ENCODE results near the gene NEK11.

Gene NEK11

DNA sequence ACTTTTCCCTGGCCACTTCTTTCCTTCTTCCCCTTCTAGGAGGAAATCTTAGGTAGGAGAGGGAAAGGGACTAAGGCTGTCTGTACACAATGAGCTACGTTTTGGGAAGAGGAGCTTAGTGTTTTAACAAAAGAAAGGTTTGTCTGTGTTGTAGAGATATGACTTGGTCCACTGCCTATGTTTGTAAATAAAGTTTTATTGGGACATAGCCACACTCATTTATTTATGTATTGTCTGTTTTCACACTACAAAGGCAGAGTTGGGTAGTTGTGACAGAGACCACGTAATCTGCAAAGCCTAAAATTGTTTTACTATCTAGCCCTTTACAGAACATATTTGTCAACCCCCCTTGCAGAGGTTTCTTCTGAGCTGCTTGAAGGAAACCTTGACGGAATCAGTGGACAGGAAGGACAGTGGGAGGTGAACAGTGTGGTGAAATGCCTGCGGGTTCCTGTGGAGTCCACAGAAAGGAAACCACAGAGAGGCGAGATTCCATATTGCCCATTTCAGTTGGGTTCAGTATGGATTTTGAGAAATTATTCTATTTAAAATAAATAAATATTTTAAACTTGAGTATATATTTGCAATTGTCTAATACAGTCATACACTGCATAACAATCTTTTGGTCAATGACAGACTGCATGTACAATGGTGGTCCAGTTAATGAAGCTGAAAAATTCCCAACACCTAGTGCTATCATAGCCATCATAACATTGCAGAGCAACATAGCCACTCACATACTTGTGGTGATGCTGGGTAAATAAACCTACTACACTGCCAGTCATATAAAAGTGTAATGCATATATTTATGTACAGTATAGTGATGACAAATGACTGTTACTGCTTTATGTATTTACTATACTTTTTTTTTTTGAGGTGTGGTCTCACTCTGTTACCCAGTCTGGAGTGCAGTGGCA lies 197.0 kb downstream of the NEK11 start:
- DNase-seq (ENCODE audit: low spot score): no peak

DNA sequence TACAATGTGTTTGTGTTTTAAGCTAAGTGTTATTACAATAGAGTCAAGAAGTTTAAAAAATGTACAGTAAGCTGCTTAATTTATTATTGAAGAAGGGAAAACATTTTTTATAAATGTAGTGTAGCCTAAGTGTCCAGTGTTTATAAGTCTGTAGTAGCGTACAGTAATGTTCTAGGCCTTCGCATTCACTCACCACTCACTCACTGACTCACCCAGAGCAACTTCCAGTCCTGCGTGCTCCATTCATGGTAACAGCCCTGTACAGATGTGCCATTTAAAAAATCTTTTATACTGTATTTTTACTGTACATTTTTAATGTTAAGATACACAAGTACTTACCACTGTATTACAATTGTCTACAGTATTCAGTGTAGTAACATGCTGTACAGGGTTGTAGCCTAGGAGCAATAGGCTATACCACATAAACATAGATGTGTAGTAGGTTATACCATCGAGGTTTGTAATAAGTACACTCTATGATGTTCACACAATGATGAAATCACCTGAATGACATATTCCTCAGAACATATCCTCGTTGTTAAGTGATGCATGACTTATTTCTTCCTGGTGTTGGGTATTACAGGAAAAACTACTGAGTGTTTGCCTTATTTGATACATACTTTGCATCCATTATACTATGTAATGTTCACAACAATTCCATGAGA lies 198.3 kb downstream of the NEK11 start:
- DNase-seq (ENCODE audit: low spot score): no peak

DNA sequence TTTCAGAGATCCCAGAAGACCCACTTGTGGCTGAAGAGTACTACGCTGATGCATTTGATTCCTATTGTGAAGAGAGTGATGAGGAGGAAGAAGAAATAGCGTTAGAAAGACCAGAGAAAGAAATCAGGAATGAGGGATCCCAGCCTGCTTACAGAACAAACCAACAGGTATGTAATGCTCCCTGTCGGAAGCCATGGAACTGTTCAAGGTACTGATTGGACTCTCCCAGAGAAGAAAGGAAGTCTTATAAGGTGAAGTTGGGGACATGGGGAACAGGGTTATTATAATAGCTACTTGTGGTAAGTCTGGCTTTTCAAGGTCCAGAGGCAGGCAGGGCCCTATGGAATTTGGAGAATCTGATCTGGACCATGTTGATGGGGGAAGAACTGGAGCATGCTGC lies 201.8 kb downstream of the NEK11 start:
- DNase-seq (ENCODE audit: low spot score): no peak

DNA sequence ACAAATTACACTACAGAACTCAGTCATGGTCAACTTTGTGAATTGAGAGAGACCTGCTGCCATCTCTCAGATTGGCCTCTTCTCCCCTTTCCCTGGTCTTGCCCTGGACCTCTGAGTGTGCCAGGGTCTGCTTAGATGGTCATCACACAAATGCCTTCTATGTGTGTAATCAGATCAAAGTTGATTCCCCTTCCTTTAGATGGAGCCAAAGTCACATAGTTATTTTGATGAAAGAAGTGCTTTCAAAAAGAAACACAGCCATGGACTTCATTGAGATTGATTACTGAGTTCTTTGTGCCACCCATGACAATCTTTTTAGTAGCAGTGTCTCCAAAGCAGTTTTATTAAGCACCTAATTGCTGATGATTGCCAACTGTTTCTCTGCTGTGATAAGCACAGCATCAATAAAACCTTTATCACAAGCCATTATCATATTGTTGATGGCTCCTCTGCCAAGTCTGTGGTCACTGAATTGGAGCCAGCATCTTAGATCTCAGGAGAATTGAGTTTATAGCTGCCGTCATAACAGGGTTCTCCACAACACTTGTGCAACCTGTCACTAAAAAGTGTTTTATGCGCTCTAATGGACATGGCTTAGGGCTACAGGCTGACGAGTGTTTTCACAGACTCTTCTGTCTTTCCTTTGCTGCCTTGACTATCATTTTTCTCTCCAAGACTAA lies 205.2 kb downstream of the NEK11 start:
- peak; percentile 23 for DNase-seq (ENCODE audit: low spot score)

DNA sequence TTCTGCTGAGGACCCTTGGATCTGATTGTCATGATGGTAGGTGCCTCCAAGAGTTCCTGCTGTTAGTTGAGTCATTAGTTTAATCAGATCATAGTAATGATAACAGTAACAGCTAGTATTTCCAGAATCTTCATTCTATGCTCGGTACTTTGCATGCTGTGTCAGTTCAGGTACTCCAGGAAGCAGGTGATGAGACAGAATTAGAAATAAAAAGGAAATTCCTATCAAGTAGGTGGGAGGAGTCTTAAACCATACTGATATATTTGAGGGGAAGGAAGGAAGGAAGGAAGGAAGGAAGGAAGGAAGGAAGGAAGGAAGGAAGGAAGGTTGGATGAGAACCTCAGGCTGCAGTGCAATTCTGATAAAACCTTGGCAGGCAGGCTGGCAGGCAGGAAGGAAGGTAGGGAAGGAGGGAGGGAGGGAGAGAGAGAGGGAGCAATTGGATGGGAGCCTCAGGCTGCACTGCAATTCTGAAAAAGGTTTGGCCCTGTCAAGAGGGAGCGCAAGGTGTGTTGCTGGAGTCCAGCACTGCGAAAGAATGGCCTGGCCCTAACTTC lies 206.1 kb downstream of the NEK11 start:
- DNase-seq (ENCODE audit: low spot score): no peak

DNA sequence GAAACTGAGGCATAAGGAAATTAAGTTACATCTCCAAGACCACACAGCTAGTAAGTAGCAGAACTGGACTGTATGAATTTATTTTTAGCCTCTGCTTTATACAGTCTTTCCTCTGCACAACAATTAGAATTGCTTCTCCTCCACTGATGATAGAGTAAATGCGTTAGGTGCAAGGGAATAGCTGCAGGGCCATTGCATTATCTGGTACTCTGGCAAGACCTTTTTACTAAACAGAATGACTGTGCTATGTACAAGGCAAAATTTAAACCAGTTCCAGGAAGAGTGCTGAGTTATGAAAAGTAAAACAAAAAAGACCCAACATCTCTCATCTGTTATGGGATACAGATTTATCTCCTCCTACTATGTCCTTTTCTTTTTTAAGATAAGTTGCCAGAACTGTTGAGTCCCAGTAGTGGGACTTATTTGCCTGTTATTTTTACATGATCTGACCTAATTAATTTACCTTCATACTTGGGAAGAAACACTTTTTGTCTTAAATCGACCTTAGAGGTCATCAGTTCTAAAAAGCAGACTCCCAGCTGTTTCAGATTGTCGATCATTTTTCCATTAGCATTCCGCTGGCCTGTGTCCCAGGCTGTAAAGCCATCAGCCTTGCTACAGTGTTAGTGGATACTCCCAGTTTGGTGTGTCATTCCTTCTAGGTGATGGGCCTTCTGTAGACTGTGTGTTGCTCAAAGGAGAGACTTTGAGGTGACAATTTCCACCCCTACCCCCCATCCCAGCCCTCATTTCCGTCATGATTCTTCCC lies 207.4 kb downstream of the NEK11 start:
- DNase-seq (ENCODE audit: low spot score): no peak

DNA sequence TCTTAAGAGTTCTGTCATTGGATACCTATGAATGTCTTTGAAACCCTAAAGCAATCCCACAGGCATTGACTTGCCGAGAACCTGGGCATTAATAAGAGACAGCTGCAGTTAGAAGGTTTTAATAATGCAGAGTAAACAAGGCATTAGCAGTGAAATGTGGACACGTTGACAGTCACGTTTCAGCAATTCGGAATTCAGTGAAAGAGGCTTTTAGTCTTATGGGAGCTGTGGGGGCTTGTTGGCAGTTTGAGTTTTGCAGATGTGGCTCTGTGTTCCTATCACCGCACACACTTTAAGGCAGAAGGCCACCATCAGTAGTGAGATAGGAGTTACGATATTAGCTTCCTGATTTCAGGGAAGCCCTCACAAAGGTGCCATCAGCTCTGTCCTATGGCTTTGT lies 209.7 kb downstream of the NEK11 start:
- no peak for DNase-seq (ENCODE audit: low spot score)

DNA sequence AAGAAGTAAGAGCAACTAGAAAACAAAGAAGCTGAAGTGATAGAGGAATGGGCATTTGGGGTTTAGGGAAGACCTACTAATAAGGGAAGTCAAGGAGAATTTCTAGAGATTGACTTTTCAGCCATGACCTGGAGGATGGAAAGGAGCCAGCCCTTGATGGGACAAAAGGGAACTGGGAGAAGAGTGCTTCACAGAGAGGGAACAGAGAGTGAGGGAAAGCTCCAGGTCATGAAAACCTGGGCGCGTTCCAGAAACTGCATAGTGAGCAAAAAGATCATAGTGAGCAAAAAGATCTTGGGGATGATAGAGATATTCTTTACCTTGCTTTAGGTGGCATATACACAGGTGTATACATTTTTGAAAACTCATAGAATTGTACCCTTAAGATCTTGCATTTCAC lies 211.8 kb downstream of the NEK11 start:
- DNase-seq (ENCODE audit: low spot score): no peak

DNA sequence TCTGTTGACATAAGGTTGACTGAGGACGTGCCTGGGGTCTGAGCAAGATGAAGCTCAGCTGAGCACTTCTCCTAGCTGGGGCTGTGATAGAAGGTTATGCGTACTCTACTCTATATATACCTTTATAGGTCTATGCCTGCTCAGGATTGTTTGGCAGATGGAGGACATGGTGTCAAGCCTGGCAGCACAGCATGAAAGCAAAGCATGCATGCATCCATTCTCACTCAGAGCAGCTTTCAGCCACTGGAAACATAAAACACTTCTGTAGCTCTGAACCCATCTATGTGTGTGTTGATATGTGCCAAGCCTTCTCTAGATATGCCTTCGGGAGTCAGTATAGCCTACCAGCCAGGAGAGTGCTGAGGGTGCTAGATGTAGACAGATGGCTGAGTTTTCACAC lies 212.6 kb downstream of the NEK11 start:
- DNase-seq (ENCODE audit: low spot score): no peak

DNA sequence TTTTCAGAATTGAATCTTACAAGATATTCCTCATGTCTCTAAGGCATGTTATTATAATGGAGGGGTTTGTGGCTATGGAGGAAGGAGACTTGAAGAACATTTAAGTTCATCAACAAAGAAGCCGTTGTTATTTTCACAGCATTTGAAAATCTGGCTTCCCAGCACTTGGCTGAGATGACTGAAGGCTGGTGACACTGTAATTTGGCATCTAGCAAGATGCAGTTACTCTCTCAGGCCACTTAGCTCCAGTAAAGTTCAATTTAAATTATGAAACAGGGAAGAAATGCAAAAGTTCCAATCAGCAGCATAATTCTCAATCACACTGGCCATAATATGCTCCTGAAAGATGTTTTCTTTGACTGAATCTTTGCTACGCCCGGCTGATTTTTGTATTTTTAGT lies 215.5 kb downstream of the NEK11 start:
- no peak for DNase-seq (ENCODE audit: low spot score)

DNA sequence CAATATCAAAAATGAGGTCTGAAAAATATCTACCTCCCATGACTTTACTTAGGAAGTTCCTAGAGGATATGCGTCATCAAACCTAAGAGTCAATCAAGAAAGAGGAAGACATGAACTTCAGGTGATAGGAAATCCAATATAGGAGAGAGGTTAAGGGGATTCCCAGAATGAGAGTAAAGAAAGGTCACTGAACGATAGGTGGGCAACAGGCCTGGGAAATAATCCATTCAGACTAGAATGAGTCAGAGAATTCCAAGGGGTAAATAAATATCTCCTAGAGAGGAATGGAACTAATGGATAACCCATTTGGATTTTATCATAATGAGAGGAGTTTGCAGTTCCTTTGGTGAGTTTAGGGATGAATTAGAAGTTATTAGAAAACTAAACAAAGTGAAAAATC lies 223.8 kb downstream of the NEK11 start:
- no peak for DNase-seq (ENCODE audit: low spot score)

DNA sequence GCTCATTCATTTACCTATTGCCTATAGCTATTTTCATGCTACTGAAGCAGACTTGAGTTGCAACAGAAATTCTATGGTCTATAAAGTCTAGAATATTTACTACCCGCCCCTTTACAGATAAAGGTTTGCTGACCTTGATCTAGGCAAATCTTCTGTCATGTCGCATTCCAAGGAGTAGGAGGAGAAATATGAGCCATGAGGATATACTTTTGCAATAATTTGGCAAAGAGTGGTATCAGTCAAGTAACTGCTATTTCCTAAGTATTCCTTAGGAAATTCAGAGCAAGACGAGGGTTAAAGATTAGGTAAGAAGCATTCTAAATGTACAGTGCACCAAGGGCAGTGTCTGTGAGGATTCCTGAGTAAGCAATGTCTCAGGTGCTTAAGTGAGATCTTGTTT lies 233.8 kb downstream of the NEK11 start:
- no peak for DNase-seq (ENCODE audit: low spot score)

DNA sequence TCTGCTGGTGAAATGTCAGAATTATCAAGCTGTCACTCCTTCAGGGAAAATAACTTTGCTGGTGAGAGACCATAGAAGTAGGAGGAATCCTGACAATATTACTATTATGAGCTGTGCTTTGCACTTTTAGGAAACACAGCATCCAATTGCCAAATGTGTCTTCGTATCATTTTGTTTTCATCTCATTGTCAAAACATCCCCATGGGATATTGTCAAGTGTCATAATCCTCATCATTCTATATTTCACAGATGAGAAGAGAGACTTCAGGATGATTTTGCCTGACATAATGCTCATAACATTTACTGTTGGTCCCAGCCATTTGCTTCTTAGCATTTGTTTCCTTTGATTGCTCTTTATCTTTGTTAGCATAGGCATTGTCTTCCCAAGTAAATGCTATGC lies 234.4 kb downstream of the NEK11 start:
- DNase-seq (ENCODE audit: low spot score): no peak

DNA sequence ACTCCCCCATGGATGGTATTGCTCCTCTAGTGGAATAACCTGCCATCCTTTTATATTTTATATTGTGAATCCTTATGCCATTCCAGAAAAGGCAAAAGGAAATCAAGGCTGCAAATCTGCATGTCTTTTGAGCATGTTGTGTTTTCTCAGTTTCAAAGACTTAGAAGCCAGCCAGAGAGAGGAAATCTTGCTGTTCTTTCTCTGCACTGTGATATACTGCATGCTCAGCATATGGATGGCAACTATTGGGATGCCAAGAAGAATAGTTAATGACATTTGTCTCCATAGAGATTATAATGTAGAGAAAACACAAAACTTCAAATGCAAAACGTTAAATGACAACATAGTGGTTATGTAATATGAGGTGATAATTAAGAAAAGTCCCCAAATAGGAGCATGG lies 248.9 kb downstream of the NEK11 start:
- DNase-seq (ENCODE audit: low spot score): no peak

DNA sequence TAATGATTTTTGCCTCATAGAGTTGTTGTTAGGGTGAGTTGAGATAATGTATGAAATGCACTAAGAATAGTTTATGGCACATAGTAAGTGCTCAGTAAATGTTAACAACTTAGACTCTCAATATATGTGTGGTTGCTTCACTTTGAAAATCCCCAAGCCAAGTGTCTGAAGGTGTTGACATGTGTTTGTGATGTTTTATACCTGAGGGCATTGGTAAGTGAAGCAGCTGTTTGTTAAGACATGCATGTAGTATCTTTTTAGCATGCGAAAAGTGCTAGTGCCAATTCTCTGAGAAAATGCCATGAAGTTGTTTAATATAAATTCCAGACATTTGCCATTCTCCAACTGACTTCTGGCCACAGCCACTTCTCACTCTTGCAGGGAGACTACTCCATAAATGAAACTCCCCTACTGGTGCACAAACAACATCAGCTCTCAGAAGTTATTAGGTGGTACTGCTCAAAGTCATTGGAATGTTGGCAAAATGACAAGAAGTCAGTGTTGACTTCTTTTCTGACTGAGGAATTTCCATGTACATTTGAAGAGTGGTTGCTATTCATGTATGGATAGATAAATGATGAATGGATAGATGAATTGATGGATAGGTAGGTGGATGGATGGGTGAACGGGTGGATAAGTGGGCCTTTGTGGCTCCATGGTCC lies 251.3 kb downstream of the NEK11 start:
- DNase-seq (ENCODE audit: low spot score): no peak

DNA sequence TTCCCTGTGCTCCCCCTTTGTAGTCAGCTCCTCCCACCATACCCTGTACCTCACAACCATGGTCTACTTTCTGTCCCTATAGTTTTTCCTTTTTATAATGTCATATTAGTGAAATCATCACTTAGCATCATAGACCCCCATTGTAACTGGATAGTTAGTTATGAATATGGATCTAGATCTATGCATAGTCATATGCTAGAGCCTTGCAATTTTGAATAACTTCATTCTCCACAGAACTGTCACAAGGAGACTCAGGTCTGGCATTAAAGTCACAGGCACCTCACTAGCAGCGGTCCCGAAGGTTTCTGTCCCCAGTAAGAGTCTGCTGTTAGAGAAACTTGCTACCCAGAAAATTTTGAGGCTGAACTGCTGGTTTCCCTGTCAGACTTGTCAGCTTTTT lies 252.9 kb downstream of the NEK11 start:
- no peak for DNase-seq (ENCODE audit: low spot score)

DNA sequence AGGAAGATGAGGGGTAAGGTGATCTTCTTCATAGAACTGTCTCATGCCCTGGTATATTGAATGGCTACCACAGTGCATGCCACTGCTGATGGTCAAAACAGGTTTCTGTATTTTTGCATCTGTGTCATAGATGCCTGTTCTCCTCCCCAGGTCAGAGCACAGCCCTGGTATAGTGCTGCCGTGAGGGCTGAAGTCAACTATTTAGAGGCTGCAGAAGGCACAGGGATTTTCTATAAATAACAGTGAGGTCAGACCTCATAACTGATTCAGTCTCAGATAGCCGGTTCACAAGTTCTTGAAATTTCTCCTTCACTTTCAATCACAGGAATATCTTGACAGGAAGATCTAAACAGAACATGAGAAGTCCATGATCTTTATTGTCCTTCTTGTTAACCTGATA lies 255.7 kb downstream of the NEK11 start:
- DNase-seq (ENCODE audit: low spot score): no peak

DNA sequence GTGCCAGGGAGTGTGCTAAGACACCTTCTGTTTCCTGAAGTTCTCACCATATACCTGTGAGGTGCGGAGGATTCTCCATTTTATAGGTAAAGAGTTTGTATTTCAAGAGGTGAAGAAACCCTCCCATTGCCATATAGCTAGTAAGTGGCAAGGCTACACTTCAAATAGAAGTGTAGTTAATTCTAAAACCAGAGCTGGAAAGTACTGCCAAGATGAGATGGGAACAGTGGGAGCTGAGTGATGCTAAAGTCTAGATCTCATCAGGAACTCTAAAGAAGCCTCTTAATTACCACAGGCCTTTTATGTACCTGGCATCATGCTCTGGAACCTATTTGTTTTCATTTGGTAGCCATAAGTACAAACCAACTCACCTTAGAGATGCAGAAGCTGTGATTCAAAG lies 256.3 kb downstream of the NEK11 start:
- no peak for DNase-seq (ENCODE audit: low spot score)

DNA sequence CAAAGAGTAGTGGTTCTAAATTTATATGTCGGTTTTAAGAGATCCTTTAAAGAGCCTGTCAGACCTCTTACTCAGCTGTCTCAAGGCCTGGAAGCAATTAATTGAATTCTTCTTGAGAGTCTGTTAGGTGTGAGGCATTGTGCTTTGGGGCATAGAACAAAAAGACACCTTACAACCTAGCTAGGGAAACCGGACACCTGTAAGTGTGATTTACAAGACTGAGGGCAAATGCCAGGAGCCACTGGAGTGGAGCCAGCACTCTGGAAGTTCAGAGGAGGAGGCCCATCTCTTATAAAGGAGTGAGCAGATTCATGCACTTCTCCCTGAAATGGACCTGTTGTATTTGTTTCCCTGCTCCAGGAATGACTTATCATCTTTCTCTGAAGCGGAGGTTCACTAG lies 257.2 kb downstream of the NEK11 start:
- no peak for DNase-seq (ENCODE audit: low spot score)

DNA sequence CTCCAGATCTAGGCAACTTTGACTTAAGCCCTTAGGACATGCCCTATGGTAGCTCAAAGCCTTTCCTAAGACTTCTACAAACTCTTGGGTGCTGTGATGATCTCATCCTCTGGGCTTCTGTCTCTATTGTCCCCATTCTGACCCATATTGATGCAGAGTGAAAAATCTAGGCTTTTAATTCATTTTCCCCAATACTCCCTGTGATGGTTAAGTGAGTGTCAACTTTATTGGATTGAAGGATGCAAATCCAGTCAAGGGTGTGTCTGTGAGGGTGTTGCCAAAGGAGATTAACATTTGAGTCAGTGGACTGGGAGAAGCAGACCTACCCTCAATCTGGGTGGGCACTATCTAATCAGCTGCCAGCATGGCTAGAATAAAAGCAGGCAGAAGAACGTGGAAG lies 257.6 kb downstream of the NEK11 start:
- no peak for DNase-seq (ENCODE audit: low spot score)

DNA sequence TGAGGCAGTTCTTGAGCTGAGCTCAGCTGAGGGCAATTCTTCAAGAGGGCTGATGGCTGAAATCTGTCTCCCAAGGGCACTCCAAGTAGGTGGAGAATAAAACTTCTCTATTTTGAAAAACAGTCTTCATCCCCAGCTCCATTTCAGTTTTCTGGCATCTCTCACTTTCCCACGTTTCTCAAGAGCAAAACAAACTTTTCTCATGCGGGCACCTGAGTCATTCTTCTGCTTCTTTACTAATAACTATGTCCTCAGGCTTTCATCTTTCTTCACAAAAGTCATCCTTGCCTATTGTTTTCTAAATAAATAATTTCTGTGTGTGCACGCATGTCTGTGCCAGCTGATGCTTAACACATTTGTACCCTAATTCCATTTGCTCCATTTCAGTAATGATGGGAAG lies 258.8 kb downstream of the NEK11 start:
- DNase-seq (ENCODE audit: low spot score): no peak

DNA sequence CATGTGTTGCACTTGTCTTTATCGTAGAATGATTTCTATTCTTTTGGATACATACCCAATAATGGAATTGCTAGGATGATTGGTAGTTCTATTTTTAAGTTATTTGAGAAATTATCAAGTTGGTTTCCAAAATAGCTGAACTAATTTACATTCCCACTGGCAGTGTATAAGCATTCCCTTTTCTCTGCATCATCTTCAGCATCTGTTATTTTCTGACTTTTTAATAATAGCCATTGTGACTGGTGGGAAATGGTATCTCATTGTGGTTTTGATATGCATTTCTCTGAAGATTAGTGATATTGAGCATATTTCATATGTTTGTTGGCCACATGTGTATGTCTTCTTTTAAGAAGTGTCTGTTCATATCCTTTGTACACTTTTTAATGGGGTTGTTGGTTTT lies 273.2 kb downstream of the NEK11 start:
- DNase-seq (ENCODE audit: low spot score): no peak

All from NAMALWA (cell line).